ENCODE measurements around the gene GLUL.

Gene GLUL

DNA sequence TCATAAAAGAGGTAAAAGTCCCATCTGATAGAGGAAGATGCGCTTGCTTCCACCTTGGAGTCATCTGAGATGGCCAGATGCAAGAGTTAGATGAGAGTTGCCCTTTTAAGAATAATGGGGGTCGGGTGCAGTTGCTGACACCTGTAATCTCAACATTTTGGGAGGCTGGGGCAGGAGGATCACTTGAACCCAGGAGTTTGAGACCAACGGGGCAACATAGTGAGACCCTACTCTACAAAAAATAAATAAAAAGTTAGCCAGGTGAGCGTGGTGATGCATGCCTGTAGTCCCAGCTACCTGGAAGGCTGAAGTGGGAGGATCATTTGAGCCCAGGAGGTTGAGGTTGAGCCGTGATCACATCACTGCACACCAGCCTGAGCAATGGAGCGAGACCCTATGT is 22.4 kb upstream of the GLUL start:
- Histone ChIP-seq H3K36me3 (ENCODE audit: insufficient read depth) (no peaks in the 10 kb centered on the region), H3K4me2 (no peak overlapping the region), H3K27ac (no peak overlapping the region), H2AFZ (ENCODE audit: low read depth) (no peak overlapping the region), H3K9ac (no peak overlapping the region), H3K27me3 (ENCODE audit: insufficient read depth, low read depth) (no peaks in the 10 kb centered on the region), H4K20me1 (ENCODE audit: insufficient read depth) (no peaks in the 10 kb centered on the region), H3K4me1 (ENCODE audit: low read depth, poor library complexity, severe bottlenecking) (no peaks in the 10 kb centered on the region), H3K4me3 (IDR thresholded peaks at IDR 0.05; ENCODE audit: insufficient read depth, low read depth, low read length) (no peak overlapping the region), H3K79me2 (ENCODE audit: insufficient read depth, low read depth) (no peaks in the 10 kb centered on the region)
- TF ChIP-seq, protein P1, sequence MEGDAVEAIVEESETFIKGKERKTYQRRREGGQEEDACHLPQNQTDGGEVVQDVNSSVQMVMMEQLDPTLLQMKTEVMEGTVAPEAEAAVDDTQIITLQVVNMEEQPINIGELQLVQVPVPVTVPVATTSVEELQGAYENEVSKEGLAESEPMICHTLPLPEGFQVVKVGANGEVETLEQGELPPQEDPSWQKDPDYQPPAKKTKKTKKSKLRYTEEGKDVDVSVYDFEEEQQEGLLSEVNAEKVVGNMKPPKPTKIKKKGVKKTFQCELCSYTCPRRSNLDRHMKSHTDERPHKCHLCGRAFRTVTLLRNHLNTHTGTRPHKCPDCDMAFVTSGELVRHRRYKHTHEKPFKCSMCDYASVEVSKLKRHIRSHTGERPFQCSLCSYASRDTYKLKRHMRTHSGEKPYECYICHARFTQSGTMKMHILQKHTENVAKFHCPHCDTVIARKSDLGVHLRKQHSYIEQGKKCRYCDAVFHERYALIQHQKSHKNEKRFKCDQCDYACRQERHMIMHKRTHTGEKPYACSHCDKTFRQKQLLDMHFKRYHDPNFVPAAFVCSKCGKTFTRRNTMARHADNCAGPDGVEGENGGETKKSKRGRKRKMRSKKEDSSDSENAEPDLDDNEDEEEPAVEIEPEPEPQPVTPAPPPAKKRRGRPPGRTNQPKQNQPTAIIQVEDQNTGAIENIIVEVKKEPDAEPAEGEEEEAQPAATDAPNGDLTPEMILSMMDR (conservative IDR thresholded peaks at IDR 0.05; ENCODE audit: low read depth, low read length), result no peak

DNA sequence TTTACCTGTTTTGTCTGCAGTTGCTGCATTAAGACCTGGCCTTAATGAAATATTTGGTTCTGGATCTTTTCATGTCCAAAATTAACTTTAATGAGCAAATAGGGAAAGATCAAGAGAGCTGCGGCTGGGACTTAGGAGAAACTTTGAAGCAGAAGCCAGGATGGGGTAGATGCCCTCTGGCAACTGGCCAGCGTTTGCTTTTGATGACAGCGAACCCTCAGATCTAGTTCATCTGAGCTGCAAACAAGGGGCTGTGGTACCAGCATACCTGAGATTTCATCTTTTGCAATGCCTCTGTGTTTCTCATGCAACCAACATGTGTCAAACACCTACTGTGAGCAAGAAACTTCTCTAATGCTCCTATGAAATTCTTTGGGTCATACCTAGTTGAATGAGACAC is 21.9 kb upstream of the GLUL start:
- H3K4me3 ChIP-seq (IDR thresholded peaks at IDR 0.05; ENCODE audit: insufficient read depth, low read depth, low read length), result no peak overlapping the region
- TF ChIP-seq, protein P1 (conservative IDR thresholded peaks at IDR 0.05; ENCODE audit: low read depth, low read length), result no peak
- no peaks in the 10 kb centered on the region for H4K20me1 ChIP-seq (ENCODE audit: insufficient read depth)
- H3K4me2 ChIP-seq, result no peak overlapping the region
- no peaks in the 10 kb centered on the region for H3K79me2 ChIP-seq (ENCODE audit: insufficient read depth, low read depth)
- no peaks in the 10 kb centered on the region for H3K27me3 ChIP-seq (ENCODE audit: insufficient read depth, low read depth)
- no peak overlapping the region for H3K27ac ChIP-seq
- H3K36me3 ChIP-seq (ENCODE audit: insufficient read depth), result no peaks in the 10 kb centered on the region
- H2AFZ ChIP-seq (ENCODE audit: low read depth), result no peak overlapping the region
- H3K4me1 ChIP-seq (ENCODE audit: low read depth, poor library complexity, severe bottlenecking), result no peaks in the 10 kb centered on the region
- no peak overlapping the region for H3K9ac ChIP-seq

DNA sequence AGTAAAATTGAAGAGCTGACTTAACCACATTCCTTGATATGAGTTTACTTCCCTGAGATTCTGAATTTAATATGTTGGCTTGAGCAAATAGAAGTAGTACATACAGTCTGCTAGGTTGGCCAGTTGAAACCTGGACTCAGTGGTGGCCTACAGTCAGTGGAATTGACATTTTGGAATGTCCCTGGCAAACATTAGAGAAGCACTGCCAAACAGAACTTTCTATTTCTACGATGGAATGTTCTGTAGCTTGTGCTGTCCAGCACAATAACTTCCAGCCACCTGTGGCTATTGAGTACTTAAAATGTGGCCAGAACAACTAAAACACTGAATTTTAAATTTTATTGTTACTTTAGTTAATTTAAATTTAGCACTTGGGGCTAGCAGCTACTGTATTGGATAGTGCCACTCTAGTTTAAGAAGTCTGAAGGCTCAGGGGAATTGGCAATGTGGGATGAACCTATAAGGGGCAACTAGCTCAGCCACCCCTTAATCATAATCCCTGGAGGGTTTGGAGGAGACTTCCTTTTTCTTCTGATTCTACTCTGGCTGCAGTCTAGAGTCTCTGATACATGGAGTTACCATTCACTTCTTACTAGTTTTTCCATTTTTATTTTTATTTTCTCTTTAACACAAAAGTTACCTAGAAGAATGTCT is 19.2 kb upstream of the GLUL start:
- Histone ChIP-seq H2AFZ (ENCODE audit: low read depth) (no peak overlapping the region), H3K27ac (no peak overlapping the region), H3K36me3 (ENCODE audit: insufficient read depth) (no peaks in the 10 kb centered on the region), H4K20me1 (ENCODE audit: insufficient read depth) (no peaks in the 10 kb centered on the region), H3K79me2 (ENCODE audit: insufficient read depth, low read depth) (no peaks in the 10 kb centered on the region), H3K4me1 (ENCODE audit: low read depth, poor library complexity, severe bottlenecking) (no peaks in the 10 kb centered on the region), H3K4me3 (IDR thresholded peaks at IDR 0.05; ENCODE audit: insufficient read depth, low read depth, low read length) (no peak overlapping the region), H3K27me3 (ENCODE audit: insufficient read depth, low read depth) (no peaks in the 10 kb centered on the region), H3K4me2 (no peak overlapping the region), H3K9ac (no peak overlapping the region)
- TF ChIP-seq, protein P1 (conservative IDR thresholded peaks at IDR 0.05; ENCODE audit: low read depth, low read length), result no peak

DNA sequence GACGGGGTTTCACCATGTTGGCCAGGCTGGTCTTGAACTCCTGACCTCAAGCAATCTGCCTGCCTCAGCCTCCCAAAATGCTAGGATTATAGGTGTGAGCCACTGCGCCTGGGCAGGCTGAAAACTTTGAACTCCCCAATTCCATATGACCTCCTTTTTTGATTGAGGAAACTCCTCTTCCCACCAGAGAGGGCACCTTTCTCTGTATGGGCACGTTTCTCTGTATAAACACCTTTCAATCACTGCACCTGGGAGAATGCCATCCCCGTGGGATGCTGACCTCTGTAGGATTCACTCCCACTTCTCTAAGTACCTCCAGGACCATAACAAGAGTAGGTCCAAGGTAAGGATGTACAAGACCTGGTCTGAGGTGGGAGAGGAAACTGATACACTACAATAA is 18.5 kb upstream of the GLUL start:
- Histone ChIP-seq H3K9ac (no peak overlapping the region), H3K4me2 (no peak overlapping the region), H3K4me3 (IDR thresholded peaks at IDR 0.05; ENCODE audit: insufficient read depth, low read depth, low read length) (no peak overlapping the region), H3K79me2 (ENCODE audit: insufficient read depth, low read depth) (no peaks in the 10 kb centered on the region), H3K36me3 (ENCODE audit: insufficient read depth) (no peaks in the 10 kb centered on the region), H2AFZ (ENCODE audit: low read depth) (no peak overlapping the region), H3K27ac (no peak overlapping the region), H3K27me3 (ENCODE audit: insufficient read depth, low read depth) (no peaks in the 10 kb centered on the region), H3K4me1 (ENCODE audit: low read depth, poor library complexity, severe bottlenecking) (no peaks in the 10 kb centered on the region), H4K20me1 (ENCODE audit: insufficient read depth) (no peaks in the 10 kb centered on the region)
- TF ChIP-seq, protein P1 (conservative IDR thresholded peaks at IDR 0.05; ENCODE audit: low read depth, low read length), result no peak
